GM13977 (cell line): ENCODE results near the gene TFIP11.

Experiments
- DNase-seq: peaks from one replicate; pipeline ENCODE4 v3.0.0; 2012; ENCODE audit warnings: low spot score
- in situ Hi-C: fragments of 300-500 bp; cut with MboI; formaldehyde crosslinking; loops from one replicate; pipeline ENCODE4 v1.12.0; 2022; ENCODE audit warnings: low sequenced_read_pairs, low pct_unique_long_range_greater_than_20kb, mixed read lengths, inconsistent platforms; ENCODE audit not compliant: unreplicated experiment
- TF ChIP-seq, protein P1 (sequence below): IDR thresholded peaks from 2 replicates; pipeline ENCODE4 v1.5.1; 2012; ENCODE audit warnings: mild to moderate bottlenecking, control low read depth; ENCODE audit not compliant: insufficient read depth; ENCODE audit errors: extremely low read depth, missing control alignments

TFIP11 gene

DNA sequence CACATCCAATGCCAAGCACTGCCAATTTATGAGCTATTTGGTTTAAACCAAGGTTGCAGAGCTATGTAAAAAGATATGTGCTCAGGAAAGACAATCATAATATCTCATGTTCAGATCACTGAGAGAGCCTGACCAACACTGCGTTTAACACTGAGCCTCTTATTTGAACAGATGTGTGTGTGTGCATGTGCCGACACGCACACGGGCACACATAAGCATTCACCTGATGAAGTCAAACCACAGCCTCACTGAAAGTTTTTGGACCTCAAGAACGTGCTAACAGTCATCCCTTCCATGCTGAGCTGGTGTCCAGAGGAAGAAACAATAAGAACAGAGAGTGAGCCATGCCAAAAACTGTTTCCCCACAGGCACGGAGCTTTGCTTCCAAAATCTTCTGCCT lies 52.1 kb downstream of the TFIP11 start:
- DNase-seq: no peak
- in situ Hi-C loops: loop anchor here (10.0 kb wide), 1 partner anchor 95 kb away; no protein-coding TSS in a partner anchor
- TF ChIP-seq, protein P1, sequence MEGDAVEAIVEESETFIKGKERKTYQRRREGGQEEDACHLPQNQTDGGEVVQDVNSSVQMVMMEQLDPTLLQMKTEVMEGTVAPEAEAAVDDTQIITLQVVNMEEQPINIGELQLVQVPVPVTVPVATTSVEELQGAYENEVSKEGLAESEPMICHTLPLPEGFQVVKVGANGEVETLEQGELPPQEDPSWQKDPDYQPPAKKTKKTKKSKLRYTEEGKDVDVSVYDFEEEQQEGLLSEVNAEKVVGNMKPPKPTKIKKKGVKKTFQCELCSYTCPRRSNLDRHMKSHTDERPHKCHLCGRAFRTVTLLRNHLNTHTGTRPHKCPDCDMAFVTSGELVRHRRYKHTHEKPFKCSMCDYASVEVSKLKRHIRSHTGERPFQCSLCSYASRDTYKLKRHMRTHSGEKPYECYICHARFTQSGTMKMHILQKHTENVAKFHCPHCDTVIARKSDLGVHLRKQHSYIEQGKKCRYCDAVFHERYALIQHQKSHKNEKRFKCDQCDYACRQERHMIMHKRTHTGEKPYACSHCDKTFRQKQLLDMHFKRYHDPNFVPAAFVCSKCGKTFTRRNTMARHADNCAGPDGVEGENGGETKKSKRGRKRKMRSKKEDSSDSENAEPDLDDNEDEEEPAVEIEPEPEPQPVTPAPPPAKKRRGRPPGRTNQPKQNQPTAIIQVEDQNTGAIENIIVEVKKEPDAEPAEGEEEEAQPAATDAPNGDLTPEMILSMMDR: no peak

DNA sequence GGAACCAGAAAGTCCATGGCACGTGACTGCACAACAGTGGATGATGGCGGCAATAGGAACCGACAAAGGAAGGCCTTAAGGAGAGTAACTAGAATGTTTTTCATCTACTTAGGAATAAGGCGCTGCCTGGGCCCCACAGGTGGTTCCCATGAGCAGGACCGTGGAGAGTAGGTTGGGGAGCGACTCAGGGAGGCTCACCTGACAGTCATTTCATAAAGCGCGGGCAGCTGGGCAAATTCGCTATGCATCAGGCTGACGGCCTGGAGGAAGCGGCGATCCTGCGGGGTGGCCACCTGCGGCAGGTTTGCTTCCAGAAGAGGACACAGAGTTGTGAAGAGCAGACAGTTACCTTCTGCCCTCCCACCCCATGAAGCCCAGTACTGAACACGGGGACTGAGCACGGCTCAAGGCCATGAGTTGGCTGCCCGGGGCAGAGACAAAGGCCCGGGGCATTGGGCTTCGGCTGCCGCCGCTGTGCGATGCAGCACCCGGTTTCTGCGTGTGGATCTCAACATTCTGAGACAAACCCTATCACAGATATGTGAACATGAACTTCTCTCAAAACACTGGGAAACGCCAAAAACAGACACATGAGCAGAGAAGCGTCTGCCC lies 54.5 kb downstream of the TFIP11 start:
- TF ChIP-seq, protein P1: no peak
- no peak for DNase-seq
- in situ Hi-C loops: loop anchor here (10.0 kb wide), 1 partner anchor 53 kb away; no protein-coding TSS in a partner anchor

DNA sequence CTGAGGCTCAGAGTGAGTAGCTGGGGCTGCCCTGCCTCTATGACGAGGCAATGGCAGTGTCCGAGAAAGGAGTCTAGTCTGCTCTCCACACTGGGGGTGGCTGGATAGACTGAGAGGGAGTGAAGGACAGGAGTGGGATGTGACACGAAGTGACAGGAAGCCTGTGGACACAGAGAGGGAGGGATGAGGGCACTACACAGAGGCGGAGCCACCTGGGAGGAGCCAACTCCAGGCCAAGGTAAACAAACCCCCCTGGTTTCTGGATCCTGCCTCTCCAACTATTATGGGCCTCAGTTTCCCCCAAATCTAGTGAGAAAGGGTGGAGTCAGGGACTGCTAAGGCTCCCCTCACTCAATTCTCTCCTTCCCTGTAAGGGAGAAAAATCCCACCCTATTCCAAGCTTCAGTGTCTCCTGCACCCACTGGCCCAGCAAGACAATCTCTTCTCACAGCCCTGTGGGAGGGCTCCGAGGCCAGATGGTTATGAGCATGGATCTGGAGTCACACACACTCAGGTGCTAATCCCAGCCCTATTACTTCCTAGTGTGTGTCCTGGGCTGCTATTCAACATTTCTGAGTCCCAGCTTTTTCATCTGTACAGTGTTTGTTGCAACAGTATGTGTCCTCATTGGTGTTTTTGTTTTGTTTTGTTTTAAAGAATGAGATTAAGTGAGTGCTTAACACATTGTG lies 58.3 kb downstream of the TFIP11 start:
- TF ChIP-seq, protein P1: no peak
- in situ Hi-C loops: loop anchor here (10.0 kb wide), 1 partner anchor 49 kb away; no protein-coding TSS in a partner anchor
- DNase-seq: no peak

- no peak for DNase-seq
- TF ChIP-seq, protein P1: no peak
- in situ Hi-C loops: loop anchor here (10.0 kb wide), 1 partner anchor 48 kb away; no protein-coding TSS in a partner anchor
Observed at GRCh38 chr22:26453216-26453615, 59.1 kb downstream of the TFIP11 start.

DNA sequence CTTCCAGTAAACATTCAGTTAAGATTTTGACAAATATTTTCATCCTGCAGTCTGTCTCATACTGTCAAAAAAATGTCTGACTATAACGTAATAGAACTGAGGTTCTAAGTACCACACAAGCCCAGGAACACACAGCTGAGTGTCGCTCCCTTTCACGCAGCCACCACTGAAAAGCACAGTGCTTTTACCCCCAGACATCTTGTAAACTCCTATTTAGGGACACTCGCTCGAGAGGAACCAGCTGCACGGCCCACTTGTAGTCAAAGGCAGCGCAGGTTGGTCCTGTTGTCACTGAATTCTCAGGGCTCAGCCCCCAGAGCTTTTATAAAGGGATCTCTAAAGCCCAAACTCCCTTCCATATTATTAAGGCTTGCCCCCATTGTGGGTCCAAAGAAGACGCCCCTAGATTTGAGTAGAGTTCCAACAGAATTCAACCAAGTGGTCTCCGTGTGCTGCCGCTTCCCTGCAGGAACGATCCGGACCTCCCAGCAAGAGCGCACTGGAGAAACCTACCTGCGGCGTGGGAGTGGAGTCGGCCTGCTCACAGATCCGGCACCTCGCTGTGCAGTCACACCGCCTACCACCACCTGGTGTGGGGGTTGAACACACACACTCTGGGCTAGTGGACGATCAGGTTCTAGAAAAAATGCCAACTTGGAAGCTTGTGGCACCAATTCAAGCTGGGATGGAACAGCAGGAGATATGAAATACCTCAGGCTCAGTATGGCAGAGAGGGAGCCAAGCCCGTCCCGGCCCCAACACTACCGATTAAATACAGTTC lies 59.8 kb downstream of the TFIP11 start:
- TF ChIP-seq, protein P1: no peak
- in situ Hi-C loops: loop anchor here (10.0 kb wide), 1 partner anchor 48 kb away; no protein-coding TSS in a partner anchor
- no peak for DNase-seq

- in situ Hi-C loops: loop anchor here (10.0 kb wide), 1 partner anchor 46 kb away; no protein-coding TSS in a partner anchor
- DNase-seq: no peak
- TF ChIP-seq, protein P1: no peak
Observed at GRCh38 chr22:26450453-26451185, 61.7 kb downstream of the TFIP11 start.
